Smooth muscle cell (in vitro differentiated cells): Measurements from ENCODE around the gene SMAD1. TPM values are rescaled to one million over a fixed set of nuclear protein-coding genes. Genes with fewer than 3 reads are reported as not detected.
"Not testable (repeated sequence)": the region's sequence is repeated elsewhere in the genome, so short reads cannot be mapped to it uniquely, and the experiment has no call there.

Source experiments
- DNase-seq: peaks from one replicate; lab custom pipeline; 2025; ENCODE audit not compliant: unreplicated experiment; lab: John Stamatoyannopoulos, UW
- H2AFZ ChIP-seq: fragments of 200-600 bp; sonication (generic); 2 replicates; pipeline ENCODE4 v1.6.0; 2016; ENCODE audit warnings: antibody characterized with exemption, low read depth, mild to moderate bottlenecking
- H3F3A ChIP-seq: fragments of 200-600 bp; sonication (generic); 2 replicates; pipeline ENCODE4 v1.6.0; 2017; ENCODE audit warnings: antibody characterized with exemption, low read depth
- H3K27ac ChIP-seq: fragments of 200-600 bp; sonication (generic); 2 replicates; pipeline ENCODE4 v1.5.1; 2016; ENCODE audit warnings: low read depth, mild to moderate bottlenecking
- H3K27me3 ChIP-seq: fragments of 200-600 bp; sonication (generic); 2 replicates; pipeline ENCODE4 v1.6.1; 2016; ENCODE audit warnings: low read depth, mild to moderate bottlenecking
- H3K36me3 ChIP-seq: fragments of 200-600 bp; sonication (generic); 2 replicates; pipeline ENCODE4 v1.5.1; 2016; ENCODE audit warnings: low read depth
- H3K4me1 ChIP-seq: fragments of 200-600 bp; sonication (generic); 2 replicates; pipeline ENCODE4 v1.5.1; 2016; ENCODE audit warnings: low read depth
- H3K4me2 ChIP-seq: fragments of 200-600 bp; sonication (generic); 2 replicates; pipeline ENCODE4 v1.6.0; 2016; ENCODE audit warnings: mild to moderate bottlenecking
- H3K4me3 ChIP-seq: fragments of 200-600 bp; sonication (generic); 2 replicates; pipeline ENCODE4 v1.5.1; 2016; ENCODE audit warnings: mild to moderate bottlenecking
- H3K79me2 ChIP-seq: fragments of 200-600 bp; sonication (generic); 2 replicates; pipeline ENCODE4 v1.6.0; 2016; ENCODE audit warnings: low read depth, mild to moderate bottlenecking
- H3K9ac ChIP-seq: fragments of 200-600 bp; sonication (generic); 2 replicates; pipeline ENCODE4 v1.6.0; 2016; ENCODE audit warnings: low read depth
- H3K9me3 ChIP-seq: fragments of 200-600 bp; sonication (generic); replicated peaks from 2 replicates; pipeline ENCODE4 v1.5.1; 2016; ENCODE audit warnings: low read depth
- H4K20me1 ChIP-seq: fragments of 200-600 bp; sonication (generic); 2 replicates; pipeline ENCODE4 v1.6.0; 2016; ENCODE audit warnings: low read depth
- CTCF ChIP-seq: fragments of 200-600 bp; sonication (generic); IDR thresholded peaks from 2 replicates; pipeline ENCODE4 v1.5.1; 2017; ENCODE audit warnings: borderline replicate concordance, mild to moderate bottlenecking, antibody characterized with exemption; ENCODE audit not compliant: insufficient read depth, poor library complexity, severe bottlenecking
- WGBS: methylation state at CpG from one replicate; pipeline ENCODE4 v1.1.7; 2016; ENCODE audit warnings: low lambda C conversion rate; 5-methylcytosine and 5-hydroxymethylcytosine counted together
- polyA plus RNA-seq: library from polyadenylated mRNA; unstranded; fragments of >200 nt; fragmentation: Nextera tagmentation; extraction: Ambion mirVana; gene quantifications from 2 replicates; pipeline ENCODE4 v1.2.1, GENCODE V29; 2016
- total RNA-seq: library from RNA; depleted of rRNA; stranded (reverse); fragments of >200 nt; gene quantifications from 2 replicates; pipeline ENCODE4 v1.2.3, GENCODE V29; 2014

Gene SMAD1
- total and polyA plus RNA-seq, 2 experiments from 2014 or later = 23.1 to 34.0 TPM

GRCh38 chr4:145580906-145581305, 99.3 kb downstream of the SMAD1 start:
- H3F3A ChIP-seq = no peaks in the 10 kb centered on the region
- H3K27ac ChIP-seq = no peak overlapping the region
- no peak for TF ChIP-seq CTCF
- DNase-seq = no peak
- H3K9ac ChIP-seq = no peak overlapping the region
- H4K20me1 ChIP-seq = no peaks in the 10 kb centered on the region
- no peaks in the 10 kb centered on the region for H3K9me3 ChIP-seq
- H3K27me3 ChIP-seq = no peaks in the 10 kb centered on the region
- H3K79me2 ChIP-seq = no peaks in the 10 kb centered on the region
- no peak overlapping the region for H2AFZ ChIP-seq
- no peak overlapping the region for H3K4me3 ChIP-seq
- no peak overlapping the region for H3K4me2 ChIP-seq
- 64% methylated on average over 3 of the region's 3 CpGs for WGBS
- H3K36me3 ChIP-seq = no peaks in the 10 kb centered on the region
- no peaks in the 10 kb centered on the region for H3K4me1 ChIP-seq

GRCh38 chr4:145583191-145584055, 101.8 kb downstream of the SMAD1 start:
- Histone ChIP-seq H3K4me1 (no peaks in the 10 kb centered on the region), H3K4me2 (no peak overlapping the region), H4K20me1 (no peaks in the 10 kb centered on the region), H3K9ac (no peak overlapping the region), H3K36me3 (no peaks in the 10 kb centered on the region), H3K9me3 (no peaks in the 10 kb centered on the region), H3F3A (no peaks in the 10 kb centered on the region), H3K79me2 (no peaks in the 10 kb centered on the region), H3K27ac (no peak overlapping the region), H2AFZ (no peak overlapping the region), H3K27me3 (no peaks in the 10 kb centered on the region), H3K4me3 (no peak overlapping the region)
- no peak for TF ChIP-seq CTCF
- 90% methylated on average over 6 of the region's 6 CpGs for WGBS
- no peak for DNase-seq

- Histone ChIP-seq H4K20me1 (no peaks in the 10 kb centered on the region), H2AFZ (no peak overlapping the region), H3K4me1 (no peaks in the 10 kb centered on the region), H3K27ac (no peak overlapping the region), H3K9me3 (no peaks in the 10 kb centered on the region), H3K27me3 (no peaks in the 10 kb centered on the region), H3K36me3 (no peaks in the 10 kb centered on the region), H3K79me2 (no peaks in the 10 kb centered on the region), H3F3A (no peaks in the 10 kb centered on the region), H3K4me3 (no peak overlapping the region), H3K9ac (no peak overlapping the region), H3K4me2 (no peak overlapping the region)
- WGBS = 57% methylated on average over 3 of the region's 3 CpGs
- TF ChIP-seq CTCF = no peak
- no peak for DNase-seq
Measured at GRCh38 chr4:145587088-145587754, 105.6 kb downstream of the SMAD1 start.

DNA sequence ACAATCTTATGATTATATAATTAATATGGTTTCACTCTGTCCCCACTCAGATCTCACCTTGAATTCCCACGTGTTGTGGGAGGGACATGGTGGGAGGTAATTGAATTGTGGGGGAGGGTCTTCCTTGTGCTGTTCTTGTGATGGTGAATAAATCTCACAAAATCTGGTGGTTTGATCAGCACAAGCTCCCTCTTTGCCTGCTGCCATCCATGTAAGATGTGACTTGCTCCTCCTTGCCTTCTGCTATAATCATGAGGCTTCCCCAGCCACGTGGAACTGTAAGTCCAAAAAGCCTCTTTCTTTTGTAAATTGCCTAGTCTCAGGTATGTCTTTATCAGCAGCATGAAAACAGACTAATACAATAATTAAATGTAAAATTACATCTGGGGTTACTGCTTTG, 107.7 kb downstream of the SMAD1 start:
- not testable (repeated sequence) for DNase-seq, H3K4me3 ChIP-seq, H3K4me1 ChIP-seq, H3K4me2 ChIP-seq, H3K9ac ChIP-seq, H3K36me3 ChIP-seq, H3K27me3 ChIP-seq, H3K79me2 ChIP-seq, H3K27ac ChIP-seq, H3F3A ChIP-seq, H3K9me3 ChIP-seq, H4K20me1 ChIP-seq, H2AFZ ChIP-seq
- WGBS = 84% methylated on average over 2 of the region's 2 CpGs
